HG03280 (cell line): Measurements from ENCODE around the gene GADD45B.
"Not testable (repeated sequence)": the region's sequence is repeated elsewhere in the genome, so short reads cannot be mapped to it uniquely, and the experiment has no call there.

ENCODE experiments used
- ATAC-seq: cut with Tn5 transposase; IDR thresholded peaks from one replicate; pipeline ENCODE4 v1.9.1; 2021; ENCODE audit warnings: mild to moderate bottlenecking, moderate library complexity; ENCODE audit not compliant: unreplicated experiment

GADD45B gene

GRCh38 chr19:2512523-2513431, 36.9 kb downstream of the GADD45B start:
- ATAC-seq, result no peak

GRCh38 chr19:2514981-2515518, 39.1 kb downstream of the GADD45B start:
- no peak for ATAC-seq

- no peak for ATAC-seq
These were observed 40.8 kb downstream of the GADD45B start for GRCh38 chr19:2516727-2517126.

GRCh38 chr19:2517881-2518601, 42.1 kb downstream of the GADD45B start:
- ATAC-seq, result no peak

- not testable (repeated sequence) for ATAC-seq
These were observed 42.9 kb downstream of the GADD45B start for GRCh38 chr19:2518856-2519255.

- ATAC-seq, result no peak
These were observed 43.6 kb downstream of the GADD45B start for GRCh38 chr19:2519482-2519881.

- ATAC-seq, result no peak
These were observed 47.8 kb downstream of the GADD45B start for GRCh38 chr19:2523630-2524311.

- ATAC-seq, result no peak
These were observed 48.5 kb downstream of the GADD45B start for GRCh38 chr19:2524361-2524839.

- no peak for ATAC-seq
These were observed 49.2 kb downstream of the GADD45B start for GRCh38 chr19:2524840-2525723.

- no peak for ATAC-seq
These were observed 51.2 kb downstream of the GADD45B start for GRCh38 chr19:2527171-2527570.

GRCh38 chr19:2527686-2528085, 51.8 kb downstream of the GADD45B start:
- no peak for ATAC-seq
